GM18951 (cell line): ENCODE measurements around the gene APH1A.

ENCODE experiments used
- POLR2A ChIP-seq: IDR thresholded peaks from 4 replicates; pipeline ENCODE4 v1.6.1; 2011; ENCODE audit warnings: mild to moderate bottlenecking; ENCODE audit not compliant: insufficient read length, insufficient read depth; ENCODE audit errors: extremely low read depth
- in situ Hi-C: fragments of 300-500 bp; cut with MboI; formaldehyde crosslinking; loops from one replicate; pipeline ENCODE4 v1.12.0; 2022; ENCODE audit warnings: low sequenced_read_pairs, mixed read lengths, inconsistent platforms; ENCODE audit not compliant: unreplicated experiment

Gene APH1A

GRCh38 chr1:150282558-150282958, 13.7 kb upstream of the APH1A start:
- in situ Hi-C loops = no loop called here
- no peak for TF ChIP-seq POLR2A

DNA sequence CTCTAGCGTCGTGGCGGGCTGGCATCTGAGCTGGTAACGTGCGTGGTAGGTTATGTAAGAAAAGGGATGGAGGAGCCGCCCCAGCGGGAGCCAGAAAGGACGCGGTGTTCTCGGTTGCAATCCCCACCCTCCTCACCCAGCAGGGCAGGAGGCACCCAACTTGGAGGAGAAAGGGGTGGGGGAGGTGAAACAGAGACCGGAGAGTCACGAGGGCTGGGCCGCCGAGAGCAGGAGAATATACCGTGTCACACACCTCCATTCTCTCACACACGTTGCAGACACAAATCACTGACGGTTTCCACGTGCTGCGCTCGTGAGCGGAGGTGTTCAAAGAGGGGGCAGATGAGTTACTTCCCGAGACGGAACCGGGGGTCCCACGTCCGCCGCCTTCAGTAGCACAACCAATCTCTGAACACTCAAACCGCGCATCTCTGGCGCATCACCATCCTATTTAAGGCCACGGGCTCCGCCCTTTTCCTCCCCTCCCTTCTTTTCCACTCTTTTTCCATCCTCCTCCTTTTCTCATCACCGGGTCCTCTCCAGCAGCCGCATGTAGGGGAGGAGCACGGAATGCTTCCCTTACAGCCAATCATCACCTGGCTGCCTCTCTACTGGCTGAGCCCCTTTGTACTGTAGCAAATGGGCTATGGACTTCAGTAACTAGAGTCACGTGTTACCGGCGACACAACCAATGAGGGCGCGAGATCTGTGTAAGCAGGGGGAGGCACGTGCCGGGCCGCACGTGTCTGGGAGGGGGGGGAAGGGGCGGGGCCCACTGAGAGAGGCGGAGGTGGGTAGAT, 13.1 kb upstream of the APH1A start, which contains the start of gene CIART:
Gene CIART (plus strand): TSS at position 797 of the 800 bp plus-strand sequence. CDS start 714 bp downstream, outside the sequence.
- TF ChIP-seq POLR2A = no peak
- in situ Hi-C loops = no loop called here

- no peak for TF ChIP-seq POLR2A
- in situ Hi-C loops = no loop called here
Observed at GRCh38 chr1:150281221-150281757, 12.5 kb upstream of the APH1A start.

DNA sequence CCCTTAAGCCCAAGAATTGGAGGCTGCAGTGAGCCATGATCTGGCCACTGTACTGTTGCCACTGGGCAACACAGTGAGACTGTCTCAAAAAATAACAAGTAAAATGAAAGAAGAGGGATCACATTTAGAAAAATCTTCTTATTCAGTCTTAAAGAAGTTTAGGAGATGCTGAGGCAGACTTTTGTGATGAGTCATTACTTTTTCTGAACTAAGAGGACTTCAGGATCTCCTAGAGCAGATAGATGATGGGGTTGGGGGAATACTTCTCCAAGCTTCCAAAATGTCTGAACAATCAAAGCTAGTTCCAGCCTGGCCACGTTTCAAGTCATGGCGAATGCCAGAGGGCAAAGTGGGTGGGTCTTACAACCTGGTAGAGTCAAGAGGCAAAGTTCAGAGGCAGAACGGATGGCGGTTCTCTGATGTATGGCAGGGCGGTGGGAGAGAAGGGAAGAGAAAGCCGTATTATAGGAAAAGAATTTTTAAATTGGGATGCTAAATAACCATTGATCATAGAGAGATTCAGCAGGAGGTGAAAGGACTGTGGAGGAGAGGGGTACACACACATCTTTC, 11.4 kb upstream of the APH1A start:
- no peak for TF ChIP-seq POLR2A
- in situ Hi-C loops = no loop called here

GRCh38 chr1:150273311-150273710, 4.5 kb upstream of the APH1A start:
- no peak for TF ChIP-seq POLR2A
- in situ Hi-C loops = no loop called here

DNA sequence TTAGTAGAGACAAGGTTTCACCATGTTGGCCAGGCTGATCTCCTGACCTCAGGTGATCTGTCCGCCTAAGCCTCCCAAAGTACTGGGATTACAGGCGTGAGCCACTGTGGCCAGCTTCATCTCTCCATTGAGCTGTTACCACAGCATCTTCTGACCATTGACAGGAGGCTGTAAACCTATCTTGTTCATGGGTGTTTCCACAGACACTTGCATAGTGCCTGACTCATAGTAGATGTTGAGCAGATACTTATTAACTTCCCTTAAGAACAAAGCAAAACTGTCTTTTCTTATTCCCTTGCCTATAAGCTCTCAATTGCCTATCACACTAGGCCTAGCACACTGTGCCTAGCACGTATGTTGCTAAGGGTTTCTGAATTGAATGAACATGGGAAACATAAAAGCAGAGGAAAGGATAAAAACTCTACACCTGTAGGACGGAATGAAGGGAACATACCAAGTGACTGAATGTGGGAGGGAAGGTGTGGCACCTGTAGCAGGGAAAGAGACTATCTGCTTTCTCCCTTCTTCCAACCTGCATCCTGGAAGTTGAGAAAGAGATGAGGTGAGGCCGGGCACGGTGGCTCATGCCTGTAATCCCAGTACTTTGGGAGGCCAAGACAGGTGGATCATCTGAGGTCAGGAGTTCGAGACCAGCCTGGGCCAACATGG, 2.6 kb upstream of the APH1A start:
- TF ChIP-seq POLR2A = no peak
- in situ Hi-C loops = no loop called here

GRCh38 chr1:150269451-150269850, 635 bp upstream of the APH1A start:
- TF ChIP-seq POLR2A = no peak
- in situ Hi-C loops = no loop called here

GRCh38 chr1:150268340-150268704, 494 bp downstream of the APH1A start:
- TF ChIP-seq POLR2A = no peak
- in situ Hi-C loops = no loop called here

GRCh38 chr1:150267896-150268295, 920 bp downstream of the APH1A start:
- in situ Hi-C loops = no loop called here
- TF ChIP-seq POLR2A = no peak

DNA sequence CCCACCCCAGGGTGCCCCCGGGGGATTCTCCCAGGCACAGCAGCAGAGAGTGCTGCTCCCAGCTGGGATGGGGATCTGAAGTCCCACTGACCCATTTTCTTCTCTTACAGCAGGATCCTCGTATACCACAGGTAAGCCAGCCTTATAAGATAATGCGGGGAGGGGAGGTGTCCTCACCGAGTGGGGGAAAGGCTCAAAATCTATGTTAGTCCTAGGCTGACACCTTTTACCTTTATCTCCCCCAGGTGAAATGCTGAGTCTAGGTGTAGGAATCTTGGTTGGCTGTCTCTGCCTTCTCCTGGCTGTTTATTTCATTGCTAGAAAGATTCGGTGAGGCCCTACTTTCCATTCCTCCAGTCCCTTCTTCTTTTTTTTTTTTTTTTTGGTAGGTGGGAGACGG, 5.3 kb downstream of the APH1A start:
- in situ Hi-C loops = no loop called here
- no peak for TF ChIP-seq POLR2A

DNA sequence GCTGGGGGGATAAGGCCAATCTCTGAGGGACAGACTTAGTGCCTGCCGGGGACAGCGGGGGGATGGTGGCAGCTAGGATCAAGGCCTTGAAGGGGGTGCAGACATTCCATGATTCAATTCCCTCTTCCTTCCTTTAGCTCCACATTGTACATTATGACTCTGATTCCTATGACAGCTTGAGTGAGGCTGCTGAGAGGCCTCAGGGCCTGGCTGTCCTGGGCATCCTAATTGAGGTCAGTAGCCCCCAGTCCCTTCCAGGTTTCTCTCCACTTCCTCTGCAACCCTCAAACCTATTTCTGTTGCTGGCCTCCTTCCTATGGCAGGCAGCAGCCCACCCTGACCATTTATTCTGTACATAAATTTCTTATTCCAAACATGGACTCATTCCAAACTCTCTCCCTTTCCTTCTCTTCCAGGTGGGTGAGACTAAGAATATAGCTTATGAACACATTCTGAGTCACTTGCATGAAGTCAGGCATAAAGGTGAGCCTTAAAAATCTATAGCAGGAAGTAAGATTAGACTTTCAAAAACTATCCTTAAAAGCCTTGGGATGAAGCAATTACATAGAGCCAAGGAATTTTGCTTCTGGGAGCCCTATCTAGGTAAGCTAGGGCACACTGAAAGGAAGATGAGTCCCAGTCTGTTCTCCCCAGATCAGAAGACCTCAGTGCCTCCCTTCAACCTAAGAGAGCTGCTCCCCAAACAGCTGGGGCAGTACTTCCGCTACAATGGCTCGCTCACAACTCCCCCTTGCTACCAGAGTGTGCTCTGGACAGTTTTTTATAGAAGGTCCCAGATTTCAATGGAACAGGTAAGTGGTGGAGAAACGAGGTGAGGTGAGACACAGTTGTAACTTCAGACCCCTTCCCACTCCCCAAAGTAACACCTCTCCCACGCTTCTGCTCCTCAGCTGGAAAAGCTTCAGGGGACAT, 6.2 kb downstream of the APH1A start:
- in situ Hi-C loops = no loop called here
- TF ChIP-seq POLR2A = no peak

DNA sequence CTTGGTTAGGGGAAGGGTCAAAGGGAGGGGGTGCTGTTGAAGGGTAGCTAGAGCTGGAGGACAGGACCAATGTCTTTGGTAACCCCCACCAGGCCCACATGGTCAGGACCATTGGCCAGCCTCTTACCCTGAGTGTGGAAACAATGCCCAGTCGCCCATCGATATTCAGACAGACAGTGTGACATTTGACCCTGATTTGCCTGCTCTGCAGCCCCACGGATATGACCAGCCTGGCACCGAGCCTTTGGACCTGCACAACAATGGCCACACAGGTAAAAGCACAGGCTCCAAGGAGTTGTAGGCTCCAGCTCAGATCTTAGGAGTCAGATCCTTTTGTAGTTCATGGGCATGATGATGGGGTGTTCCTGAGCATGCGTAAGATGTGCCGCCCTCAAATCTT, 7.4 kb downstream of the APH1A start:
- TF ChIP-seq POLR2A = no peak

More for the DNA sequence above, 7.4 kb downstream of the APH1A start:
- in situ Hi-C loops = no loop called here
